HG02938 (cell line): ENCODE measurements around the gene ITPK1.
"Not testable (repeated sequence)": the region's sequence is repeated elsewhere in the genome, so short reads cannot be mapped to it uniquely, and the experiment has no call there.

Experiments used
- ATAC-seq: cut with Tn5 transposase; IDR thresholded peaks from one replicate; pipeline ENCODE4 v1.9.1; 2021; ENCODE audit warnings: mild to moderate bottlenecking, moderate library complexity; ENCODE audit not compliant: unreplicated experiment

Gene ITPK1

DNA sequence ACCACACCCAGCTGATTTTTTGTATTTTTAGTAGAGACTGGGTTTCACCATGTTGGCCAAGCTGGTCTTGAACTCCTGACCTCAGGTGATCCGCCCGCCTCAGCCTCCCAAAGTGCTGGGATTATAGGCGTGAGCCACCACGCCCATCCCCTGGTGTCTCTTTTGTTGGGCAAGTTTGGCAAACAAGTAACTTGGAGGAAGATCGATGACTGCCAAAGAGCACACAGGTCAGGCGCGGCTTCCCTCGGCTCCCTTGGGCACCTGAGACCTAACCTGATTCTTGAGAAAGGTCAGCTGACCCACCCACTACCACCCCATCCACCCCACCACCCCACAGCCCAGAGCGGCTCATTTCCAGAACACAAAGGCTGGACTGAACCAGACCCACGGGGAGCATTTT lies 9.9 kb downstream of the ITPK1 start:
- not testable (repeated sequence) for ATAC-seq

DNA sequence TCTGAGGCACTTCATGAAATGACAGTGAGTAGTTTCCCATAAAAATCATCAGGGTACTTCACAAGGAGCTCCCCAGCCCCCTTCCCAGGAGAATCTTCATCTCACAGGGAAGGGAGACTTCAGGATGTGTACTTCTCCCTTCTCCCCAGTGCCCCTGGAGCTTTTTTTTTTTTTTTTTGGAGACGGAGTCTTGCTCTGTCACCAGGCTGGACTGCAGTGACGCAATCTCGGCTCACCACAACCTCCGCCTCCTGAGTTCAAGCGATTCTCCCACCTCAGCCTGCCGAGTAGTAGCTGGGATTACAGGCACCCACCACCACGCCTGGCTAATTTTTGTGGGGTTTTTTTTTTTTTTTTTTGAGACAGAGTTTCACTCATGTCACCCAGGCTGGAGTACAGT lies 10.4 kb downstream of the ITPK1 start:
- ATAC-seq = no peak

DNA sequence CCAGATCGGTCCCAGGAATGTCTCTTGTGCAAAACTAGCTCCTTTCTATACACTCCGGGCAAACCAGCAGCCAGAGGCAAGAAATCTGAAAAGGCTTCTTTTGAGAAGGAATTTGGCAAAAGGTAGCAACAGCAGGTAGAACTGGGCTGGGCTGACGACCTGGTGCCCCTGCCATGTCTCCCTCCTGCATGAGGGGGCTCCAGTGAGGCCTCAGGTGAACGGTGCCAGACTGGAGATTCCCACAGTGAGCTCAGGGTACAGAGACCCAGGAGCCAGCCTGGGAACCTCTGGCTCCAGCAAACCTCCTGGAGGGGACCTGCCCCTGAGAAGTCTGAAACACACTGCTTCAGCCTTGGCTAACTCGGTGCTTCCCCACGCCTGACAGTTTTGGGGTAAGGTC lies 10.8 kb downstream of the ITPK1 start:
- ATAC-seq = no peak

DNA sequence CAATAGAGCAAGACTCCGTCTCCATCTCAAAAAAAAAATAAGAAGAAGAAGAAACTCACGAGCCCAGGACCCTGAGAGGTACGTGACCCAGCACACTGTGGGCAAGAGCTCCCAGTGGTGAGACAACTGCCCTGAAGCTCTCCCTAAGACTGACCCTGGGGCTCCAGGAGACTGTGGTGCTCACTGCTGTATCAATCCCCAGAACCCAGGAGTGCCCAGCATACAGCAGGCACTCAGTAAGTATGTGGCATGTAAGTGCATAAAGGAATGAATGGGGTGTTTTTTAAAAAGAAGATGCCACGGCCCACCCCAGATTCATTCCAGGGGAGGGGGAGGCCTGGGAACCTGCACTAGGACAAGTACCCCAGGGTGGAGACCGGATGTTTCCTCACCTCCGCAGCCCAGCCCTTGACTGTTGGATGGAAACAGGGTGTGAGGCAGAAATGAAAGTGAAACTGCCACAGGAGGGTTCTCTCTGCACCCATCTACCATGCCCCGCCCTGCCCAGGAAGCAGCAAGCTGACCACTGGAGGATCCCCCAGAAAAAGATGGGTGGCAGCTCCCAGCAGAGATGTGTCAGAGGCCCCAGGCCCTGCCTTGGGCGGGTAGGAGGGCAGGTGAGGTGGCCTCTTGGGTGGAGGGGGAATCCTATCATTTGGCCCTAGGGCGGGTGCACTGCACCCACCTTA lies 12.2 kb downstream of the ITPK1 start:
- peak; percentile 96 for ATAC-seq

DNA sequence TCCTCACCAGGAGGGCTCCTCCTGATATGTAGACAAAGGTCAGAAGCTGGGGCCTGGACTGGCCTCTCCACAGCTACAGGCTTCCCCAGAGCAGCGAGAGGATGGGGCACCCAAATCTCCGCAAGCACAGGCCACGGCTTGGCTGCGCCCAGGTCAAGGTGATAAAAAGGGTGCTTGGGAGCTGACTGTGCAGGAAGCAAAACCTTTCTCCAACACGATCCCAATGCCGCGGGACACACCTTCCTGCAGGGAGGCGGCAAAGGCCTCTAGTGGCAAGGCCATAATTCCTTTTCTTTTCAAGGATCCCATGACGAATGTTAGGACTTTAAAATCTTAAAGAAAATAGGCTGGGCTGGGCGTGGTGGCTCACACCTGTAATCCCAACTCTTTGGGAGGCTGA lies 13.6 kb downstream of the ITPK1 start:
- ATAC-seq = no peak

DNA sequence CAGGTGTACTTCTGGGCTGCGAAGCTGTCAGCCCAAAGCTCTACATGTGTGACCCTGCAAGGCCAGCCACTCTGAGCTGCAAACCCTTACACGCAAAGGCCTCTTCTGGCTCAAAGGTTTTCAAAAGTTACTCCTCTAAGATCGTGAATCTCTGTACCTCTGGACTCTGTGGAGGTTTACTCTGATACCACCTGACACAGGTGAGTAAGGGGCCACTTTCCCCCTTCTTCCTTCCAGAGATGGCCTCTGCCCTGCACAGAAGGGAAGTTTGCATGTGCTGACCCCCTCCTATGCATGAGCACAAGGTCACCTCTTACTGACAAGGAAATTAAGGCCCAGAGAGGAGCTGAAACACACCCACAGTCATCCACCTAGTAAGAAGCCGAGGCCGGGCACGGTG lies 14.5 kb downstream of the ITPK1 start:
- ATAC-seq = no peak

DNA sequence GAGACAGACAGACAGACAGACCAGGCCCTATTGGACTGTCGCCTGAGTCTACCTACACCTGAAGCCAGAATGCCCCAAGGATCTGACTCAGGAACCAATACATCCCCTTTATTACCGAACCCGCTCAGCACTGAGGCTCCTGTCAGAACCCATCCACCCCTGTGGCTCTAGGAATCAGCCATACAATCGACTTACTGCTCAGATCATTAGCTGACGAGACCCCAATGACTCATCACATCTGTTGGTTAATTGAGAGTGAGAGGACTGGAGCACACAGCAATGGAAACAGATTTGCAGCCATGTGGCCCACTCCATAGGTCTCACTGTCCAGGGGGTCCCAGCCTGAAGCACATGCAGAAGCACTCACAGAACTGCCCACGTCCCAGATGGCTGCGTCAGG lies 15.2 kb downstream of the ITPK1 start:
- no peak for ATAC-seq

DNA sequence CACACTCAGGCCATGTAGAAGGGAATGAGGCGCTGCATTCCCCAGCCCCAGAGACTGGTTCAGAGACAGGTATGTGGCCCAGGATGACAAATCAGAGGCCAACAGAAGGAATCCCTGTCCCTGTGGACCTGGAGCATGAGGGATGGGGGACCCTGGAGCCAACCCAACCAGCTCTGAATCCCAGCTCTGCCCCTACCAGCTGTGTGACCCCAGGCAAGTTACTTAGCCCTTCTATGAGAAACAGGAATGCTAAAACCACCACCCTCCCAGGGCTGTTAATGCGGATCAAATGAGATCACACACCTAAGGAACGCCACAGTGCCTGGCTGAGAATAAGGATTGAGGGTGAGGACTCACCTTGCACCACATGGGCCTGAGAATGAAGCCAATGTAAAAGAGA lies 15.6 kb downstream of the ITPK1 start:
- no peak for ATAC-seq

DNA sequence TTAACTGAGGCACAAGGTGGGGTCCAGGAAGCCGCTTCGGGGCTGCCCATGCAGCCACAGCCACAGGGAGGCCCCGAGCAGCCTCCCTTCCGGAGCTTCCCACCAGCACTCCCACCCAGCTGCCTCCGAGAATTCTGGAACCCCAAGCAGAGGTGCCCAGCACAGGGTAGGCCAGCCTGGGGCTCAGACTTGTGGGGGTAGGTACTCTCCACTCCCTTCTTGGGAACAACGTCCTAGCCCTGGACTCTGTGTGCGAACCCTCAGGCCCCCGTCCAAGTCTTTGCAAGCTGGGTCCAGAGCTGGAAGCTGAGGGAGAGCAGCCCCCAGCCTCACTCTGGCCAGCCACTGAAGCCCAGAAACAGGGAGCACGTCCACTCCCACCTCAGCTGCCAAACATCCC lies 16.1 kb downstream of the ITPK1 start:
- ATAC-seq = no peak

DNA sequence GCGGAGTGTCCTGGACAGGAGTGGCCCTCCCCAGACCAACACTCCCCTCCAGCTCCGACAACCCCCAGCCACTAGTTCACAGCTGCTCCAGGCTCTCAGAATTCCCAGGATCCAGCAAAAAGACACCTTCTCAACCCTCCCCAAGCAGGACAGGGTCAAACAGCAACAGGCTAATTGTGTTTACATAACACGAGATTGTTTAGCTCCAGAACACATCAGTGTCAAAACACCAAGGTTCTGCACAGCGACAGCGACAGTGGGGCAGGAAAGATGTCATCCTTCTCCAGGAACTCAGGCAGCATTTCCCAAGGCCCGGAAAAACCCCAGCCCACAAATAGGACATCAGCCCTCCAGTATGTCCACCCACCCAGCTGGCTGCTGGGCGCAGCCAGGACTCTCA lies 16.5 kb downstream of the ITPK1 start:
- ATAC-seq = no peak

DNA sequence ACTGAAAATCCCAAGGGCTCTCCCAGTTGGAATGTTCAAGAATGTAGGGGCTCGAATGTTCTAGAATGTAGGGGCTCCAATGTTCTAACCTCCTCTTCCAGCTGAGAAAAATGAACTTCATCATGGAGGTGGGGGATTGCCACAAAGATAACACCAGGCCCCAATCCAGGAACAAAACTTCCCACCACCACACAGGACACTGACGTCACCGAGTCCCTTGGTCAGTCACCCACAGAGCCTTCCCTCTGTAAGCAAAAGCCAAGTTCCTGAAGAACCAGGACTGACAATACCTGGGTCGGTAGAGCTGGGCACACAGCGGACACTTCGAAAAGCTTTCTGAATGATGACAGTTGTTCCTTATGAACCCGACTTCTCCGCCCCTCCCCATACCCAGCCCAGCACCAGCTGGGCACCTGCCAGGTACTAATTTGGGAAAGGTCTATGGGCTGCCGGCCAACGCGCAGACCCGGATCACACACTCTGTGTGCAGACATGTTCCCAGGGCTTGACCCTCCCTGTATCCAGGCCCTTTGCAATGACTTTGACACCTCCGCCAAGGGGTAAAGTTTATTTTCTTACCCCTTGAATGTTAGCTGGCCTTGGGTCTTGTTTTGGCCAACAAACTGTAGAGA lies 18.9 kb downstream of the ITPK1 start:
- no peak for ATAC-seq

DNA sequence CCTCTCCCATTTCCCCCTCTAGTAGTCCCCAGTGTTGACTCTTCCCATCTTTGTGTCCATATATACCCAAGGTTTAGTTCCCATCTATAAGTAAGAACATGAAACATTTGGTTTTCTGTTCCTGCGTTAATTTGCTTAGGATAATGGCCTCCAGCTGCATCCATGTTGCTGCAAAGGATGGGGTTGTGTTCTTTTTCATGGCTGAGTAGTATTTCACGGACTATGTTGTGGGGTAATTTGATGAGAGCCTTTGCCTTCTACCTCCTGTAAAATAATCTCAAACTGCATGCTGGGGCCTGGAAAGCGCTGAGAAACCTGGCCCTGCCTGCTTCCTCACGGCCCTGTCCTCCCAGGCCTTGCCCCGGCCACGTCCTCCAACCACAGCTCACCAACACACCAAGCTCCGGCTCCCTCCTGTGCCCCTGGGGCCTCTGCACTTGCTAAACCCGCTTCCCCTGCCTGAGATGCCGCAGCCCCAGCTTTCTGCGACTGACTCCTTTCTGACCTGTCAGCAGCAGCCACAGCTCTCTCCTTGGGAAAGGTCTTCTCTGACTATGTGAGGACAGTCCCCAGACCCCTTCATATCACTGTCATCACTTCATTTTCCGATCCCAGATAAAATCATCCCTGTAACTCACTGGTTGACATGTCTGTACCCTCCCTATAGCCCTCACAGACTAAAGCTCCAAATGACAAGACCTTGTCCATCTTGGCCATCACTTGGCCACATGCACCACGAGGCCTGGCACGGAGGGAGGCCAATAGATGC lies 19.8 kb downstream of the ITPK1 start:
- no peak for ATAC-seq

DNA sequence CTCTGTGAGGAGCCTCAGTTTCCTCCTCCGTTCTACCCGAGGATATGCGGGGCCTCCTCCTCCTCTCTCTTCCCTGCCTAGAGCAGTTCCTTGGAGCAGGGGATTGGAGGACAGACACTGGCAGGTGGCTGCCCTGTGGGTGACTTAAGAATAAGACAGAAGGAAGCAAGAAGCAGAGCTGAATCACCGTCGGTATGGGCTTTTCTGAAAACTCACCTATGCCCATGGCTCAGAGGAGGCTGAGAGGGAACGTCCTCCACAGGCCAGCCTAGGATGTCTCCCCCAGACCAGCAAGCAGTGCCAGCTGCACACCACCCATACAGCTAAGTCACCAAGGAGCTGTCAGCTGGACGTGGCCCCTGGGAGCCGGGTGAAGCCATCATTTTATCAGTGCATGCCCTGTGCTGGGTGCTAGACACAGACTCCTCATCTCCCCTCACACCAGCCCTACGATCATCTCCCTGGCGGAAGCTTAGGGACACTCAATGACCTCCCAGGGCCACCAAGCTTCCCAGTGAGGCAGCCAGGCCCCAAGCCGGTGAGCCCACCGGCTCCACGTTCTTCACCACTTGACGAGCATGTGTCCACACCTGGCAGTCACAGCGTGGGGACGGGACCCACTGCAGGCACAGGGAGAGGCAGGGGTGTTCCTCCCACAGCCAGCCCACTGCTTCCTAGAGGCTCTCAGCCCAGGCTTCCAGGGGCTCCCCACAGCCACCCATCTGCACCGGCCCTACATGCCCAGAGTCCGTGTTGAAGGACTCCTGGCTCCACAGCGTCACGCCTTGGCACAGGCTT lies 21.4 kb downstream of the ITPK1 start:
- ATAC-seq = no peak

DNA sequence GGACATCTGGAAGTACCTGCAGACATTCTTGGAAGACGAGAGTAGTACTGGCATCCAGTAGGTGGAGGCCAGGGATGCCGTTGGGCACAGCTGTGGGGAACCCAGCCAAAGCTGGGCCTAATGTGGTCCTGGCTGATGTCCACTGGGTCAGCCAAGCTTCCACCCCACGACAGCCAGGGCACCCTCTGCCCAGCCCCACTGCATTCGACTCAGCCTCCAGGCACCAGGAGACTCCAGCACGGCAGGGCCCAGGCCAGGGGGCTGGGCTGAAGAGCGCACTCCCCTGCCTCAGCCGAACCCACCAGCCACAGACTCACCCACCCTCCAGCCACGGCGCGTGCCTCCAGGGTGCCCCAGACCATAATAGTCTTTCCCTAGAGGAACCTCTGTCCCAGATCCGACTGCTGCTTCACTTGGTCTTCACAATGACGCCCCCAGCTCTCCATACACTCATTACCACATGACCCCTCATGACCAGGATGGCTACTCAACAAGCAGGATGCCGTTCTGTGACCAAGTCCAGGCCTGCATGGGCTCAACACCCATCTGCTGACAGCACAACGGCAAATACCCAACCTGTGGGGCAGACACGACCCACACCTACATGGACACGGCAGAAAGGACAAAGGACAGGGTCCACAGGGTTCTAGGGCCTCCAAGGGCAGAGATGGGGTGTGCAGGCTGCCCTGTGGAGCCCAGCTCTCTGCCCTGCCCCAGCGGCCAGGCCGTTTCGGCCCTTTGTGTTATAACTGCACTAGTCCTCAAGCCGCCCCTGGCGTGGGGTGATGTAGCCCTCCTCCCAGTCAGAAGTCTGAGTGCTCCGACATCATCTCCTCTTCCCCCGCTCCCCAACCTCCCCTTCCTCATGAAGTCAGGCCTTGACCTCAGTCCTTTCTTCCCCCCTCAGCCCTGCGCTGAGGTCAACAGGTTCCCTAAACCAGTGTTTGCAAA lies 22.8 kb downstream of the ITPK1 start:
- ATAC-seq = no peak

DNA sequence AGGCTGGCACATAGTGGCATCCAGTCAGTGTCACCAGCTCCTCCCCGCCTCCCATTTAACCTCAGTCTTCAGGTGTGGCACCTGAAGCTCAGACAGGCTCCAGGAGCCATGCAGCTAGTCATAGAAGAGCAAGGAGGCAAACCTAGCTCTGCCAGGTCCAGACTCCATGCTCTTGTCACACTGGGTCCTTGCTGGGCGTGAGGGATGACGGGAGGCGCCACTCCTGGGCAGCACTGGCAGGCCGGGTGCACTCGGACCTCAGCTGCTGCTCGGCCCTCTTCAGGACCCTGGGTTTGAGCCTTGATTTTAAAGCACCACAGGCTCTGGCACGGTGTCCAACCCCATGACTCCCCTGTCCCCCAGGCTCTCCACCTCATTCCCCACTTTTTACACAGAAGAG lies 24.1 kb downstream of the ITPK1 start:
- ATAC-seq = no peak

DNA sequence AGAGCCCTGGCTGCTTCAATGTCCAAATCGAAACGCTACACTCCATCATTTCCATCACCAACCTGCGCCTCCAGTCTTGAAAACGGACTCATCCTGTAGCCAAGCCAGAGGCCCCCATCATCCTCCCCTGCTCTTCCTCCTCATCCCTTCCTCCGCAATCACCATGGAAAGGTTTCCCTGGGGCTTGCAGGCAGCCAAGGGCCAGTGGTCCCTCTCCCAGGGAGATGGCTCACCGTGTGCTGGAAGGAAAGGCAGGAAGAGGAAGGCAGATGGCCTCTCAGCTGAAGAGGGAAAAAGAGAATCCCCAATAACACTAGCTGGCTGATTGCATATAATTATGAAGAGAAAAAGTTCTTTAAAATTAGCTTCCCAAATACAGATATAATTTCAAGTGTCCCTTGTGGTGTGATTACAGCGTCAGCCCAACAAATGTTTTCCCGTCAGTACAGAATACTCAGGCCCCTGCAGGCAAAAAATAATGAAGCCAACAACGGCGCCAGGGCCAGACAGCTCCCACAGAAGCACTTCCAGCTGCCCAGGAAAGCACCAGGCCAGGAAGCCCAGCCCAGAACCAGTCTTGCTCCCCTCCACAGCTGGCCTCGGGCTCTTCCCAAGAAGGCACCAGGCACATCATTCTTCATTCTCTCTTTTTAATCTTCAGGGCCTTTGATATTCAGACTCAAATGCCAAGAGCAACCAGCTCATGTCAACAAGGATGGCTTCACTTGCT lies 24.7 kb downstream of the ITPK1 start:
- no peak for ATAC-seq

DNA sequence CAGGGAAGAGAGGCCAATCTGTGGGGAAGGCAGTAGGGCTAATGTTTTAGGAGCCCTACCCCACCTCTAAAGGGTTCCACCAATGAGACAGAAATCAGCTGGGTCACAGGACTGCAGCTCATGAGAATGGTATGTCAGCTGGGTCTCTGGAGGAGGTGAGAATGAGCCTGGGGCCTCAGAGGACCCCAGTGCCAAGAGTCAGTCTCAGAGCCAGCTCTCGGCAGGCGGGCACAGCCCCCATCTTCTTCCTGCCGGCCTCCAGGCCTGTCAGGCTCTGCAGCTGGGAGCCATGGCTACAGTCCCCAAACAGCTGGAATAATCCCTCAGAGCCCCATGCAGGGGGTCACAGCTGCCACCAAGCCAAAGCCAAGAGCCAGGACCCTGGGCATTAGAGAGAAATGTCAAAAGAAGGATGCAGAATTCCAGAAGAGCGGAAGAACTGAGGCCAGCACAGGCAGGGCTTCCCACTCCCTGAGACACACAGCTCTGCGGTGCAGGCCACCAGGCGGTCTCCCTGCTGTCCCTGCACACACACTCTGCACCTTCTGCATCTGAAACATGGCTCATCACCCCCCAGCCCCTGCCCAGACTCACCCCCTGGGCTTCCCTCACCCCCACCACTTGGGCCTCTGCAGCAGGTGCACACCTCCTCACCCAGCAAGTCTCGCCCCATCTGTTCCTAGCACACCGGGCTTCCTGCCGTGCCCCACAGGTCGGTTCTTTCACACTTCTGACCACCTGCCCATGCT lies 26.0 kb downstream of the ITPK1 start:
- no peak for ATAC-seq

DNA sequence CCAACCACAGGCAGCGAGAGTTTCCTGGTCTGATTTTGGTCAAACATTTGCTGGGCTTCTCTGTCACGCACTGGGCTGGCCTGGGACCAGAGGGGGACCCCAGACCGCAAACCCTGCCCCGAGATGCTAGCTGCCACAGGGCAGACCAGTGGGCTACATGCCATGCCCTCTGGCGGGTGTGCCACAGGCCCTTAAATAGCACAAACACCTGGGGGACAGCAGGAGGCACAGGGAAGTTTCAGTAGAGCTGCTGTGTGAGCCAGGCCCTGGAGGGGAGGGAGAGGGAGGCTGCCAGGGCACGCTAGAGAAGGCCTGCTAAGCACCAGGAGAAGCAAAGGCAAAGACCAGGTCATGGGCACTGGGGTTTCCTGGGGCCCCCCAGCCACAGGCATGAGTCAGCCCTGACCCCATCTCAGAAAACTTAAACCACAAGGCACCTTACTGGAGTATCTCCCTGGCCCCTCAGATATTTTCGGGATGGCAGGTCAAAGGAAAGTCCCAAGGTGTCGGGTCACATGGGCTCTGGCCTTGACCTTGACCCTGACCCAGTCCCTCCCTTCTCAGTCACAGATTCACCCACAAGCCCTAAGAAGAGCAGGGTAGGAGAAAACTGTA lies 29.2 kb downstream of the ITPK1 start:
- ATAC-seq = no peak
